Caco-2 (cell line): ENCODE results near the gene RNF123. TPM values are rescaled to one million over a fixed set of nuclear protein-coding genes. Genes with fewer than 3 reads are reported as not detected.

Experiments used
- BruUV-seq: library from RNA; stranded (reverse); fragments of 400-500 nt; replicated peaks from 2 replicates; lab custom pipeline; 2021; lab: Mats Ljungman, UMichigan
- CTCF ChIA-PET: fragments of 300-600 bp; sonication (Branson Sonifier 250); formaldehyde crosslinking; loops from one replicate; lab custom pipeline; 2022; ENCODE audit warnings: antibody characterized with exemption; lab: Charles Lee
- POLR2A ChIA-PET: fragments of 300-600 bp; sonication (Branson Sonifier 250); formaldehyde crosslinking; loops from one replicate; lab custom pipeline; 2022; ENCODE audit warnings: antibody characterized with exemption; lab: Charles Lee
- DNase-seq, 2 experiments: peaks; one replicate each; pipeline versions ENCODE4 v3.0.0 to v3.0.0-alpha.2; 2020 to 2022
- H3K27me3 ChIP-seq: replicated peaks from 2 replicates; pipeline ENCODE4 v1.6.0; 2011; ENCODE audit warnings: low read length; ENCODE audit not compliant: control insufficient read depth, insufficient read depth
- H3K36me3 ChIP-seq: 2 replicates; pipeline ENCODE4 v1.5.1; 2011; ENCODE audit warnings: low read length; ENCODE audit not compliant: control insufficient read depth, insufficient read depth
- H3K4me1 ChIP-seq: fragments of 250-450 bp; sonication (Bioruptor Pico); 2 replicates; pipeline ENCODE4 v1.5.1; 2020; ENCODE audit warnings: mild to moderate bottlenecking
- H3K4me3 ChIP-seq: 2 replicates; pipeline ENCODE4 v1.5.1; 2011; ENCODE audit warnings: low read depth, mild to moderate bottlenecking, control low read depth, low read length
- H3K9me3 ChIP-seq: fragments of 250-450 bp; sonication (Bioruptor Pico); 2 replicates; pipeline ENCODE4 v1.5.1; 2020; ENCODE audit warnings: mild to moderate bottlenecking, moderate library complexity
- H3K27ac Mint-ChIP-seq: one replicate; pipeline ENCODE4 v1.8.0; 2022; ENCODE audit warnings: mixed read lengths; ENCODE audit not compliant: unreplicated experiment
- H3K27me3 Mint-ChIP-seq: one replicate; pipeline ENCODE4 v1.8.0; 2022; ENCODE audit warnings: mixed read lengths; ENCODE audit not compliant: insufficient read depth, unreplicated experiment
- H3K36me3 Mint-ChIP-seq: one replicate; pipeline ENCODE4 v1.8.0; 2022; ENCODE audit warnings: mild to moderate bottlenecking, mixed read lengths; ENCODE audit not compliant: insufficient read depth, unreplicated experiment
- H3K4me1 Mint-ChIP-seq: one replicate; pipeline ENCODE4 v1.8.0; 2022; ENCODE audit warnings: low read depth, mixed read lengths; ENCODE audit not compliant: unreplicated experiment
- H3K4me3 Mint-ChIP-seq: one replicate; pipeline ENCODE4 v1.8.0; 2022; ENCODE audit warnings: mild to moderate bottlenecking, moderate library complexity, mixed read lengths; ENCODE audit not compliant: unreplicated experiment
- H3K9me3 Mint-ChIP-seq: one replicate; pipeline ENCODE4 v1.8.0; 2022; ENCODE audit warnings: mixed read lengths; ENCODE audit not compliant: unreplicated experiment
- intact Hi-C: fragments of 100-400 bp; cut with micrococcal nuclease; formaldehyde crosslinking; loops from one replicate; pipeline ENCODE4 v1.10.0; 2022; ENCODE audit not compliant: unreplicated experiment
- total RNA-seq: library from RNA; stranded (reverse); gene quantifications from 2 replicates; pipeline ENCODE4 v1.2.3, GENCODE V29; 2022
- TF ChIP-seq, protein P1 (sequence below), 2 experiments: fragments of 200-600 bp in 1 of 2; IDR thresholded peaks; 1 replicate in 1 of 2; 2 replicates in 1 of 2; pipeline versions ENCODE4 v1.5.1 to v1.8.0; 2011 to 2022; ENCODE audit warnings: antibody characterized with exemption in 1 of 2, control low read depth in 1 of 2, inconsistent platforms in 1 of 2, low read depth in 1 of 2, low read length in 1 of 2, mild to moderate bottlenecking in 1 of 2, moderate library complexity in 1 of 2; ENCODE audit not compliant: insufficient read depth in 1 of 2, severe bottlenecking in 1 of 2, unreplicated experiment in 1 of 2

The RNF123 gene
- total RNA-seq, 1 experiment from 2014 or later: 45.2 TPM

DNA sequence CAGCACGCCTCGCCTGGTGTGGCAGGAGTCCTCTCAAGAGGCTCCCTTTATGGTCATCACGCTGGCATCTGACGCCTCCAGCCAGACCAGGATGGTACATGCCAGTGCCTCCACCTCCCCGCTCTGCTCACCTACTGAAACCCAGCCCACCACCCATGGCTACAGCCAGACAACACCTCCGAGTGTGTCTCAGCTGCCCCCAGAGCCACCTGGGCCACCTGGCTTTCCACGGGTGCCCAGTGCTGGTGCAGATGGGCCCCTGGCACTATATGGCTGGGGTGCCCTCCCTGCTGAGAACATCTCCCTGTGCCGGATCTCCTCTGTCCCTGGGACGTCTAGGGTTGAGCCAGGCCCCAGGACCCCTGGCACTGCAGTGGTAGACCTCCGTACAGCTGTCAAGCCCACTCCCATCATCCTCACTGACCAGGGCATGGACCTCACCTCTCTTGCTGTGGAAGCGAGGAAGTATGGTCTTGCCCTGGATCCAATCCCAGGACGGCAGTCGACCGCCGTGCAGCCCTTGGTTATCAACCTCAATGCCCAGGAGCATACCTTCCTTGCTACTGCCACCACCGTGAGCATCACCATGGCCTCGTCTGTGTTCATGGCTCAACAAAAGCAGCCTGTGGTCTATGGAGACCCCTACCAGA is 35.1 kb upstream of the RNF123 start:
- Histone ChIP-seq H3K27me3 (no peaks in the 10 kb centered on the region), H3K9me3 (no peaks in the 10 kb centered on the region), H3K4me1 (no peaks in the 10 kb centered on the region), H3K4me3 (no peak overlapping the region), H3K36me3 (no peaks in the 10 kb centered on the region)
- H3K4me3 Mint-ChIP-seq: no peak overlapping the region
- intact Hi-C loops: no loop called here
- TF ChIP-seq, protein P1, sequence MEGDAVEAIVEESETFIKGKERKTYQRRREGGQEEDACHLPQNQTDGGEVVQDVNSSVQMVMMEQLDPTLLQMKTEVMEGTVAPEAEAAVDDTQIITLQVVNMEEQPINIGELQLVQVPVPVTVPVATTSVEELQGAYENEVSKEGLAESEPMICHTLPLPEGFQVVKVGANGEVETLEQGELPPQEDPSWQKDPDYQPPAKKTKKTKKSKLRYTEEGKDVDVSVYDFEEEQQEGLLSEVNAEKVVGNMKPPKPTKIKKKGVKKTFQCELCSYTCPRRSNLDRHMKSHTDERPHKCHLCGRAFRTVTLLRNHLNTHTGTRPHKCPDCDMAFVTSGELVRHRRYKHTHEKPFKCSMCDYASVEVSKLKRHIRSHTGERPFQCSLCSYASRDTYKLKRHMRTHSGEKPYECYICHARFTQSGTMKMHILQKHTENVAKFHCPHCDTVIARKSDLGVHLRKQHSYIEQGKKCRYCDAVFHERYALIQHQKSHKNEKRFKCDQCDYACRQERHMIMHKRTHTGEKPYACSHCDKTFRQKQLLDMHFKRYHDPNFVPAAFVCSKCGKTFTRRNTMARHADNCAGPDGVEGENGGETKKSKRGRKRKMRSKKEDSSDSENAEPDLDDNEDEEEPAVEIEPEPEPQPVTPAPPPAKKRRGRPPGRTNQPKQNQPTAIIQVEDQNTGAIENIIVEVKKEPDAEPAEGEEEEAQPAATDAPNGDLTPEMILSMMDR (IDR thresholded peaks at IDR 0.05; ENCODE audit: insufficient read depth in 1 of 2, low read depth in 1 of 2, low read length in 1 of 2, severe bottlenecking in 1 of 2, unreplicated experiment in 1 of 2): no peak
- no peaks in the 10 kb centered on the region for H3K36me3 Mint-ChIP-seq
- POLR2A ChIA-PET: no interaction called here
- no peaks in the 10 kb centered on the region for H3K9me3 Mint-ChIP-seq
- H3K27ac Mint-ChIP-seq: no peak overlapping the region
- no peaks in the 10 kb centered on the region for H3K4me1 Mint-ChIP-seq
- no peaks in the 10 kb centered on the region for H3K27me3 Mint-ChIP-seq
- BruUV-seq: no TSS peak
- CTCF ChIA-PET: no interaction called here
- DNase-seq: no peak

DNA sequence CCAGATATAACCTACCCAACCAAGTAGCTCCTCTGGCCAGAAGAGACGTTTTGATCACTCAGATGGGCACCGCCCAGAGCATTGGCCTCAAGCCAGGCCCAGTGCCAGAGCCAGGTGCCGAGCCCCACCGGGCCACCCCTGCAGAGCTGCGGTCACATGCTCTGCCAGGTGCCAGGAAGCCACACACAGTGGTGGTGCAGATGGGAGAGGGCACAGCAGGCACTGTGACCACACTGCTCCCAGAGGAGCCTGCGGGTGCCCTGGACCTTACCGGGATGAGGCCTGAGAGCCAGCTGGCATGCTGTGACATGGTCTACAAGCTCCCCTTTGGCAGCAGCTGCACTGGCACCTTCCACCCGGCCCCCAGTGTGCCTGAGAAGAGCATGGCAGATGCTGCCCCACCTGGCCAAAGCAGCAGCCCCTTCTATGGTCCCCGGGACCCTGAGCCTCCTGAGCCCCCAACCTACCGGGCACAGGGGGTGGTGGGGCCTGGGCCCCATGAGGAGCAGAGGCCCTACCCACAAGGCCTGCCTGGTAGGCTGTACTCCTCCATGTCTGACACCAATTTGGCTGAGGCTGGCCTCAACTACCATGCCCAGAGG is 34.3 kb upstream of the RNF123 start:
- Mint-ChIP-seq H3K4me1 (no peaks in the 10 kb centered on the region), H3K9me3 (no peaks in the 10 kb centered on the region), H3K27ac (no peak overlapping the region), H3K4me3 (no peak overlapping the region), H3K36me3 (no peaks in the 10 kb centered on the region), H3K27me3 (no peaks in the 10 kb centered on the region)
- intact Hi-C loops: no loop called here
- H3K9me3 ChIP-seq: no peaks in the 10 kb centered on the region
- BruUV-seq: no TSS peak
- CTCF ChIA-PET: no interaction called here
- TF ChIP-seq, protein P1 (IDR thresholded peaks at IDR 0.05; ENCODE audit: insufficient read depth in 1 of 2, low read depth in 1 of 2, low read length in 1 of 2, severe bottlenecking in 1 of 2, unreplicated experiment in 1 of 2): no peak
- no peaks in the 10 kb centered on the region for H3K27me3 ChIP-seq
- no peak overlapping the region for H3K4me3 ChIP-seq
- no peaks in the 10 kb centered on the region for H3K36me3 ChIP-seq
- no peak for DNase-seq
- no peaks in the 10 kb centered on the region for H3K4me1 ChIP-seq
- POLR2A ChIA-PET: no interaction called here

DNA sequence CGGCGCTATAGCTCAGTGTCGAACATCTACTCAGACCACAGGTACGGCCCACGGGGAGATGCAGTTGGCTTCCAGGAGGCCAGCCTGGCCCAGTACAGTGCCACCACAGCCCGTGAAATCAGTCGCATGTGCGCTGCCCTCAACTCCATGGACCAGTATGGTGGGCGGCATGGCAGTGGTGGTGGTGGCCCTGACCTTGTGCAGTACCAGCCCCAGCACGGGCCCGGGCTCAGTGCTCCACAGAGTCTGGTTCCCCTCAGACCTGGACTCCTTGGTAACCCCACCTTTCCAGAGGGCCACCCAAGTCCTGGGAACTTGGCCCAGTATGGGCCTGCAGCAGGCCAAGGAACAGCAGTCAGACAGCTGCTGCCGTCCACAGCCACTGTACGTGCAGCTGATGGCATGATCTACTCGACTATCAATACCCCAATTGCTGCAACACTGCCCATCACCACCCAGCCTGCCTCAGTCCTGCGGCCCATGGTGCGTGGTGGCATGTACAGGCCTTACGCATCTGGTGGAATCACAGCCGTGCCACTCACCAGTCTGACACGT is 33.5 kb upstream of the RNF123 start:
- H3K9me3 Mint-ChIP-seq: no peaks in the 10 kb centered on the region
- H3K36me3 ChIP-seq: no peaks in the 10 kb centered on the region
- POLR2A ChIA-PET: no interaction called here
- H3K27me3 Mint-ChIP-seq: no peaks in the 10 kb centered on the region
- no peaks in the 10 kb centered on the region for H3K36me3 Mint-ChIP-seq
- H3K4me1 Mint-ChIP-seq: no peaks in the 10 kb centered on the region
- no peaks in the 10 kb centered on the region for H3K4me1 ChIP-seq
- CTCF ChIA-PET: interaction anchor here (0.7 to 1.2 kb wide), 2 partner anchors 16 to 116 kb away, joined by 3 to 6 read pairs; no protein-coding TSS in a partner anchor
- no TSS peak for BruUV-seq
- no peaks in the 10 kb centered on the region for H3K27me3 ChIP-seq
- no peak overlapping the region for H3K4me3 Mint-ChIP-seq
- TF ChIP-seq, protein P1 (IDR thresholded peaks at IDR 0.05; ENCODE audit: insufficient read depth in 1 of 2, low read depth in 1 of 2, low read length in 1 of 2, severe bottlenecking in 1 of 2, unreplicated experiment in 1 of 2): no peak
- DNase-seq: no peak
- no peak overlapping the region for H3K27ac Mint-ChIP-seq
- H3K4me3 ChIP-seq: no peak overlapping the region
- no peaks in the 10 kb centered on the region for H3K9me3 ChIP-seq
- intact Hi-C loops: no loop called here
